ENCODE measurements around the gene MCOLN3. TPM values are rescaled to one million over a fixed set of nuclear protein-coding genes. Genes with fewer than 3 reads are reported as not detected.
"Not testable (repeated sequence)": the region's sequence is repeated elsewhere in the genome, so short reads cannot be mapped to it uniquely, and the experiment has no call there.

Gene MCOLN3
- total RNA-seq, 1 donor from 2014 or later: not detected

- no peak for DNase-seq (ENCODE audit: low read depth in 2 of 2)
Measured at GRCh38 chr1:85049735-85050166, 1.5 kb upstream of the MCOLN3 start.

- DNase-seq (ENCODE audit: low read depth in 2 of 2): no peak
Measured at GRCh38 chr1:85047472-85048295, 616 bp downstream of the MCOLN3 start.

- DNase-seq (ENCODE audit: low read depth in 2 of 2): no peak
Measured at GRCh38 chr1:85047144-85047471, 1.2 kb downstream of the MCOLN3 start.

GRCh38 chr1:85042413-85042812, 5.9 kb downstream of the MCOLN3 start:
- no peak for DNase-seq (ENCODE audit: low read depth in 2 of 2)

- DNase-seq (ENCODE audit: low read depth in 2 of 2): no peak
Measured at GRCh38 chr1:85041793-85042192, 6.5 kb downstream of the MCOLN3 start.

- DNase-seq (ENCODE audit: low read depth in 2 of 2): no peak
Measured at GRCh38 chr1:85033221-85033620, 15.1 kb downstream of the MCOLN3 start.

- no peak for DNase-seq (ENCODE audit: low read depth in 2 of 2)
Measured at GRCh38 chr1:85030536-85030935, 17.8 kb downstream of the MCOLN3 start.

- no peak for DNase-seq (ENCODE audit: low read depth in 2 of 2)
Measured at GRCh38 chr1:85028151-85028550, 20.1 kb downstream of the MCOLN3 start.

- peak; percentile 8 to 16 for DNase-seq (ENCODE audit: low read depth in 2 of 2)
Measured at GRCh38 chr1:85027242-85027983, 20.9 kb downstream of the MCOLN3 start.

- no peak for DNase-seq (ENCODE audit: low read depth in 2 of 2)
Measured at GRCh38 chr1:85025940-85026339, 22.4 kb downstream of the MCOLN3 start.

GRCh38 chr1:85024736-85025135, 23.6 kb downstream of the MCOLN3 start:
- no peak for DNase-seq (ENCODE audit: low read depth in 2 of 2)

GRCh38 chr1:85022700-85023099, 25.6 kb downstream of the MCOLN3 start:
- DNase-seq (ENCODE audit: low read depth in 2 of 2): no peak

- no peak for DNase-seq (ENCODE audit: low read depth in 2 of 2)
Measured at GRCh38 chr1:85019994-85020393, 28.3 kb downstream of the MCOLN3 start.

- no peak for DNase-seq (ENCODE audit: low read depth in 2 of 2)
Measured at GRCh38 chr1:85015826-85016225, 32.5 kb downstream of the MCOLN3 start.

GRCh38 chr1:85005641-85006040, 42.7 kb downstream of the MCOLN3 start:
- DNase-seq (ENCODE audit: low read depth in 2 of 2): not testable (repeated sequence)

GRCh38 chr1:85001742-85002141, 46.6 kb downstream of the MCOLN3 start:
- no peak for DNase-seq (ENCODE audit: low read depth in 2 of 2)

GRCh38 chr1:84998642-84999280, 49.5 kb downstream of the MCOLN3 start:
- DNase-seq (ENCODE audit: low read depth in 2 of 2): no peak

- no peak for DNase-seq (ENCODE audit: low read depth in 2 of 2)
Measured at GRCh38 chr1:84997667-84998600, 50.4 kb downstream of the MCOLN3 start.

GRCh38 chr1:84996846-84997666, 51.2 kb downstream of the MCOLN3 start, which contains the start of gene MCOLN2:
TSS of gene MCOLN2 (minus strand) at chr1:84997113. CDS start at chr1:84996872, 241 bp downstream.
- no peak for DNase-seq (ENCODE audit: low read depth in 2 of 2)
